ENCODE data around the gene ELP1. TPM values are rescaled to one million over a fixed set of nuclear protein-coding genes. Genes with fewer than 3 reads are reported as not detected.
A peak's percentile ranks its signal among the peaks of the same experiment; 100 is the strongest.

The ELP1 gene
- total and polyA plus RNA-seq, 3 experiments from 2014 or later, result 20.2 to 38.7 (median 36.2) TPM

- Mint-ChIP-seq H3K4me3 (no peak overlapping the region), H3K4me1 (no peaks in the 10 kb centered on the region), H3K9me3 (peaks cover 0 to 10% (median 2%) of the 10 kb centered on the region in 5 donors), H3K27ac (no peak overlapping the region), H3K36me3 (peaks cover 0 to 7% (median 3%) of the 10 kb centered on the region in 3 donors), H3K27me3 (peaks cover 0 to 3% of the 10 kb centered on the region in 2 donors)
- Histone ChIP-seq H3K27ac (ENCODE audit: low read depth, low read length) (no peak overlapping the region), H3K9me3 (ENCODE audit: low read length) (no peaks in the 10 kb centered on the region), H3K36me3 (ENCODE audit: insufficient read depth, low read length) (no peaks in the 10 kb centered on the region), H3K27me3 (ENCODE audit: insufficient read depth, low read length, poor library complexity, severe bottlenecking) (no peaks in the 10 kb centered on the region), H3K4me1 (ENCODE audit: insufficient read depth, low read length) (no peaks in the 10 kb centered on the region), H3K4me3 (ENCODE audit: low read length) (no peak overlapping the region)
- POLR2A ChIA-PET, result no interaction called here
- no peak for DNase-seq
- CTCF ChIA-PET, result no interaction called here
These were observed 34.0 kb upstream of the ELP1 start for GRCh38 chr9:108967916-108968315.

DNA sequence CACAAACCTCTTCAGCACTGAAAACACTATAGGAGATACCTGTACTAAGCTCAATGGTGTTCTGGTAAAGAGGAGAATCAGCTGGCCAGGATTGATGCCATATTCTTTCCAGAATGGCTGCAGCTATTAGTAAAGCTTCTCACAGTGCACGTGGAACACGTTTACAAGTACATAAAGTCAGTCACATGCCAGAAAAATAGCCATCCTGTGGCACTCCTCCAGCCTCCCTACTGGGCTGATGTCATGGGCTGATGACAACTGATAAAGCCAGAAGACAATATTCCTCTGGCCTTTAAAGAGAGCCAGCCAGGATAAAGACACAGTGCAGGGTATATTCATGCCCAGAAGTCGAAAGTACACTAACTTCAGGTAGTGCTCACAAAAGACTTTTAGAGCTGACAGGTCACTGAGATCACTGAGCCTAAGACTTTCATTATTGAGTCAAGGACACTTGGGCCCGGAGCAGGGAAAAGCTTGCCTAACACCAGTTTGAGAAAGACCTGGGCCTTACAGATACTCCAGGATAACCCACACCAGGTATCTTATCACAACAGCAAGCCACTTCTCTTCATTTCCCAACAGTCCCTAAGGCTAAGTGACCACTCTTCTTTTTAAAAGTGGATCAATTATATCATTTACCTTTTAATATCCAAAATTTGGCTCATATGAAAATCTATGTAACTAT is 29.7 kb upstream of the ELP1 start:
- no peak for DNase-seq
- H3K9me3 ChIP-seq (ENCODE audit: low read length), result no peaks in the 10 kb centered on the region
- H3K27ac ChIP-seq (ENCODE audit: low read depth, low read length), result no peak overlapping the region
- no peaks in the 10 kb centered on the region for H3K4me1 Mint-ChIP-seq
- no peaks in the 10 kb centered on the region for H3K4me1 ChIP-seq (ENCODE audit: insufficient read depth, low read length)
- POLR2A ChIA-PET, result no interaction called here
- CTCF ChIA-PET, result interaction anchor here (1.1 to 3.4 kb wide), 2 partner anchors 9 to 10 kb away, joined by 3 to 11 read pairs; no protein-coding TSS in a partner anchor
- H3K36me3 ChIP-seq (ENCODE audit: insufficient read depth, low read length), result no peaks in the 10 kb centered on the region
- peaks cover 0 to 1% (median 0%) of the 10 kb centered on the region in 3 donors for H3K36me3 Mint-ChIP-seq
- no peak overlapping the region for H3K4me3 Mint-ChIP-seq
- no peaks in the 10 kb centered on the region for H3K27me3 ChIP-seq (ENCODE audit: insufficient read depth, low read length, poor library complexity, severe bottlenecking)
- no peaks in the 10 kb centered on the region for H3K27me3 Mint-ChIP-seq
- H3K4me3 ChIP-seq (ENCODE audit: low read length), result no peak overlapping the region
- H3K27ac Mint-ChIP-seq, result no peak overlapping the region
- H3K9me3 Mint-ChIP-seq, result no peaks in the 10 kb centered on the region

DNA sequence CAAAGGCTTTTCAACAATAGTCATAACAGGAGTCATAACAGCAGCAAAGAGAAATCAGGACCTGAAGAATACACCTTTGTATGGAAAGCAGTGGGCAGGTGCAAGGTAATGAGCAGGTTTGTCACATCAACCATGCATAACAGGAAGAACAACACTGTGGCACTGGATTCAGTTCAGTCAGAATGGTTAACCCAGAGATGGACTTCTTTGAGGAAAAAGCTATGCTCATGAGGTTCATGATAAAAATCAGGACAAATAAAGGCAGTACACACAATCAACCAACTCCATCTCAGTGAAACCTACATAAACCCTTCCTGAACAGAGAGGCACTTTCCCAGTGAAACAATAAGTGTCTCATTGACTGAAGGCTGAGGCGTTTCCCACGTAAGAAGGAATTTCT is 27.2 kb upstream of the ELP1 start:
- no peaks in the 10 kb centered on the region for H3K4me1 Mint-ChIP-seq
- ChIA-PET POLR2A (no interaction called here), CTCF (interaction anchor here (0.7 kb wide), 1 partner anchor 10 kb away, joined by 3 read pairs; no protein-coding TSS in a partner anchor)
- Histone ChIP-seq H3K4me3 (ENCODE audit: low read length) (no peak overlapping the region), H3K27me3 (ENCODE audit: insufficient read depth, low read length, poor library complexity, severe bottlenecking) (no peaks in the 10 kb centered on the region), H3K27ac (ENCODE audit: low read depth, low read length) (no peak overlapping the region), H3K36me3 (ENCODE audit: insufficient read depth, low read length) (no peaks in the 10 kb centered on the region), H3K4me1 (ENCODE audit: insufficient read depth, low read length) (no peaks in the 10 kb centered on the region), H3K9me3 (ENCODE audit: low read length) (no peaks in the 10 kb centered on the region)
- H3K4me3 Mint-ChIP-seq, result no peak overlapping the region
- H3K27ac Mint-ChIP-seq, result no peak overlapping the region
- H3K36me3 Mint-ChIP-seq, result no peaks in the 10 kb centered on the region
- DNase-seq, result no peak
- H3K9me3 Mint-ChIP-seq, result no peaks in the 10 kb centered on the region
- no peaks in the 10 kb centered on the region for H3K27me3 Mint-ChIP-seq

DNA sequence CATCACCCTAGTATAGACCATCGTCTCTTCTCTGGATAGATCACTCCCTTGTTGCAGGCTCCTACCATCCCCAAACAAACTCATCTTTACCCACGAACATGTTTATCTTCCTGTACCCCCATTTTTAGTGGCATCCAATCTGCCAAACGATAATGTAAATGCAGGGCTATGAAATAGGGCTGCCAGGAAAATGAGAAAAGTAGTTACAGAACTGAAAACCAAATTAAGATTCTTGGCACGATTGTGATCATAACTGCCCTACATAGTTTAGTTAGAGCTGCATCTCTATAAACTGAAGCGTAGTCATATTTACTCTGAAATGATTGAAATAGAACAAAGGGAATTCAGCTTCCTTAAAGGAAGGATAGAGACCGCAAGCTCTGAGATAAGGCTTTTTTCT is 26.4 kb upstream of the ELP1 start:
- ChIA-PET POLR2A (no interaction called here), CTCF (no interaction called here)
- no peak overlapping the region for H3K4me3 ChIP-seq (ENCODE audit: low read length)
- no peak overlapping the region for H3K27ac Mint-ChIP-seq
- H3K36me3 ChIP-seq (ENCODE audit: insufficient read depth, low read length), result no peaks in the 10 kb centered on the region
- H3K4me3 Mint-ChIP-seq, result no peak overlapping the region
- H3K27ac ChIP-seq (ENCODE audit: low read depth, low read length), result no peak overlapping the region
- H3K9me3 Mint-ChIP-seq, result no peaks in the 10 kb centered on the region
- H3K27me3 ChIP-seq (ENCODE audit: insufficient read depth, low read length, poor library complexity, severe bottlenecking), result no peaks in the 10 kb centered on the region
- no peaks in the 10 kb centered on the region for H3K36me3 Mint-ChIP-seq
- no peaks in the 10 kb centered on the region for H3K27me3 Mint-ChIP-seq
- H3K4me1 Mint-ChIP-seq, result no peaks in the 10 kb centered on the region
- no peak for DNase-seq
- no peaks in the 10 kb centered on the region for H3K4me1 ChIP-seq (ENCODE audit: insufficient read depth, low read length)
- H3K9me3 ChIP-seq (ENCODE audit: low read length), result no peaks in the 10 kb centered on the region

DNA sequence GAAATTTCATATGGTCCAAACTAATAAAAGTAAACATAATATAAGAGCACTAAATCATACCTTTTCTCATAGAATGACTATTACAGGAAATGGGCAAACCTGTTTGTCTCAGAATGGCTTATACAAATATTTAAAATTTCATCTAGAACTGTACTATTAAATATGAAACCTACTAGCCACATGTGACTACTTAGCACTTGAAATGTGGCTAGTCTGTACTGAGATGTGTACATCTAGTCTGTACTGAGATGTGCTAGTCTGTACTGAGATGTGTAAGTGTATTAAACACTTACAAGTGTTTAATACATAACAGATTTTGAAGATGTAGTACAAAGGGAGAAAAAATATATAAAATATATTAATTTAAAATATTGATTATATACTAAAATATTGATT is 22.7 kb upstream of the ELP1 start:
- DNase-seq, result no peak
- ChIA-PET POLR2A (no interaction called here), CTCF (no interaction called here)
- Mint-ChIP-seq H3K4me1 (no peaks in the 10 kb centered on the region), H3K27me3 (no peaks in the 10 kb centered on the region), H3K27ac (no peak overlapping the region), H3K9me3 (no peaks in the 10 kb centered on the region), H3K36me3 (no peaks in the 10 kb centered on the region), H3K4me3 (no peak overlapping the region)
- Histone ChIP-seq H3K27me3 (ENCODE audit: insufficient read depth, low read length, poor library complexity, severe bottlenecking) (no peaks in the 10 kb centered on the region), H3K4me1 (ENCODE audit: insufficient read depth, low read length) (no peaks in the 10 kb centered on the region), H3K27ac (ENCODE audit: low read depth, low read length) (no peak overlapping the region), H3K36me3 (ENCODE audit: insufficient read depth, low read length) (no peaks in the 10 kb centered on the region), H3K4me3 (ENCODE audit: low read length) (no peak overlapping the region), H3K9me3 (ENCODE audit: low read length) (no peaks in the 10 kb centered on the region)

DNA sequence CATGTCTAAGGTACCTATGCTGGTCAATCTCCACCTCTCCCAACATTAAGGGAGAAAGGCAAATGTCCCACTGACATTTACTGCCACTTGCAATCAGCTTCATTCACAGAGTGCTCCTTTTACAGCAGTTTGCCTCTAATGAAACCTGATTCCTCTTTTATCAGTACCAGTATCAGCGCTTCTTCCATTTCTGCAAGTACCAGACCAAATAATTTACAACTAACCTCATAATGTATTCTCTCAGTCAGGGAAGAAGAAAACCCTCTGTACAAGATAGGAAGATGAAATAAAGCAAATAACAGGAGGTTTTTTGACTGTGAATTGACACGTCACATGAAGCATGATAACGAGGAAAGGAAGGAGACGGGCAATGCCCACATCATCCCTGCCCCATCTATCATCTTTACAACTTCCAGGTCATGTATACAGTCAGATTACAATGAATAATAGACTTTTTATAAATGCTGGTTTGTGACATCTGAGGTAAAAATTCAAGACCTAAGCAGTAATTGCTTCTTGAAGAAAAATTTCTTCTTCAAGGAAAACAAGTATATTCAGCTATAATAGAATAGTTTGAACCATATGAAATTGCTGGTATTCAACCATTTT is 22.2 kb upstream of the ELP1 start:
- H3K9me3 ChIP-seq (ENCODE audit: low read length), result no peaks in the 10 kb centered on the region
- H3K36me3 ChIP-seq (ENCODE audit: insufficient read depth, low read length), result no peaks in the 10 kb centered on the region
- H3K27me3 Mint-ChIP-seq, result no peaks in the 10 kb centered on the region
- H3K4me3 ChIP-seq (ENCODE audit: low read length), result no peak overlapping the region
- POLR2A ChIA-PET, result no interaction called here
- CTCF ChIA-PET, result no interaction called here
- no peaks in the 10 kb centered on the region for H3K9me3 Mint-ChIP-seq
- no peak overlapping the region for H3K27ac ChIP-seq (ENCODE audit: low read depth, low read length)
- no peak overlapping the region for H3K4me3 Mint-ChIP-seq
- H3K27me3 ChIP-seq (ENCODE audit: insufficient read depth, low read length, poor library complexity, severe bottlenecking), result no peaks in the 10 kb centered on the region
- H3K27ac Mint-ChIP-seq, result peak overlapping the region in 1 of 8 donors; percentile 10
- H3K4me1 ChIP-seq (ENCODE audit: insufficient read depth, low read length), result no peaks in the 10 kb centered on the region
- H3K4me1 Mint-ChIP-seq, result no peaks in the 10 kb centered on the region
- H3K36me3 Mint-ChIP-seq, result no peaks in the 10 kb centered on the region
- DNase-seq, result no peak

DNA sequence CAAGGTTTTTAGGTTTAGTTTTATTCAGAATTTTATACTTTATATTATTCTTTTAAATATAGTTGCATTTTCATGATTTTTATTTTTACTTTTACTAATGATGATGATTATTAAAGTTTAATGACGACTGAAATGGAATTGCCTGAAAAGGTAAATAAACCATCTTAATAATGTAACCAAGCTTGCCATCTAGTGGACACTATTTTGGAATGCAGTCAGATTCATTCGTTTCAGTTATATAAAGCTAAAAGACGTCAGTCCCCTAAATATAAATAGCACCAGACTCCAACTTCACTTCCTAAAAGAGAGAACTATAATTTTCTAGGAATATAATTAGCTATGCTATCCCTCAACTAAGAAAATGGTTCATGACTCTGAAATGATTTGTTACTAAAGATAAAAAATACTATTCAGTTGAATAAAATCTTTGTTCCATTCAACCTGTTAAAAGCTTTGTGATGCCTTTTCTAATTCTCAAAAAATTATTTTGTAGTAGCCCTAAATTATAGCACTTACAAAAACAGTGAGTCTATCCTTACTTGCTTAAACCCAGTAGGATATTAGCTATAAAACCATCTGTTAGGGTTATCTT is 20.2 kb upstream of the ELP1 start:
- Mint-ChIP-seq H3K27me3 (no peaks in the 10 kb centered on the region), H3K27ac (no peak overlapping the region), H3K4me1 (no peaks in the 10 kb centered on the region), H3K4me3 (no peak overlapping the region), H3K9me3 (no peaks in the 10 kb centered on the region), H3K36me3 (no peaks in the 10 kb centered on the region)
- H3K4me3 ChIP-seq (ENCODE audit: low read length), result no peak overlapping the region
- CTCF ChIA-PET, result interaction anchor here (0.6 to 2.2 kb wide), 11 partner anchors 10 to 245 kb away, joined by 3 to 11 read pairs (median 3); no protein-coding TSS in a partner anchor
- DNase-seq, result peak in 2 of 5 donors; percentile 16 to 29
- no peaks in the 10 kb centered on the region for H3K9me3 ChIP-seq (ENCODE audit: low read length)
- POLR2A ChIA-PET, result no interaction called here
- H3K27me3 ChIP-seq (ENCODE audit: insufficient read depth, low read length, poor library complexity, severe bottlenecking), result no peaks in the 10 kb centered on the region
- no peaks in the 10 kb centered on the region for H3K4me1 ChIP-seq (ENCODE audit: insufficient read depth, low read length)
- H3K27ac ChIP-seq (ENCODE audit: low read depth, low read length), result no peak overlapping the region
- no peaks in the 10 kb centered on the region for H3K36me3 ChIP-seq (ENCODE audit: insufficient read depth, low read length)

- H3K36me3 Mint-ChIP-seq, result no peaks in the 10 kb centered on the region
- Histone ChIP-seq H3K4me1 (ENCODE audit: insufficient read depth, low read length) (no peaks in the 10 kb centered on the region), H3K27ac (ENCODE audit: low read depth, low read length) (no peak overlapping the region), H3K27me3 (ENCODE audit: insufficient read depth, low read length, poor library complexity, severe bottlenecking) (no peaks in the 10 kb centered on the region), H3K9me3 (ENCODE audit: low read length) (no peaks in the 10 kb centered on the region), H3K4me3 (ENCODE audit: low read length) (no peak overlapping the region), H3K36me3 (ENCODE audit: insufficient read depth, low read length) (no peaks in the 10 kb centered on the region)
- no peaks in the 10 kb centered on the region for H3K4me1 Mint-ChIP-seq
- H3K27me3 Mint-ChIP-seq, result no peaks in the 10 kb centered on the region
- ChIA-PET CTCF (interaction anchor here (1.0 to 2.6 kb wide), 2 partner anchors 9 to 62 kb away, joined by 3 to 5 read pairs; no protein-coding TSS in a partner anchor), POLR2A (no interaction called here)
- no peak overlapping the region for H3K27ac Mint-ChIP-seq
- H3K4me3 Mint-ChIP-seq, result no peak overlapping the region
- no peaks in the 10 kb centered on the region for H3K9me3 Mint-ChIP-seq
- DNase-seq, result no peak
These were observed 17.7 kb upstream of the ELP1 start for GRCh38 chr9:108951578-108951977.
